ENCODE results near the gene CBX5. TPM values are rescaled to one million over a fixed set of nuclear protein-coding genes. Genes with fewer than 3 reads are reported as not detected.

Gene CBX5
- total and polyA plus RNA-seq, 9 of the 15 experiments (the other 6 are each of a cell fraction or from before 2014, with no cell fraction given) = 32.6 to 102 (median 59.2) TPM

DNA sequence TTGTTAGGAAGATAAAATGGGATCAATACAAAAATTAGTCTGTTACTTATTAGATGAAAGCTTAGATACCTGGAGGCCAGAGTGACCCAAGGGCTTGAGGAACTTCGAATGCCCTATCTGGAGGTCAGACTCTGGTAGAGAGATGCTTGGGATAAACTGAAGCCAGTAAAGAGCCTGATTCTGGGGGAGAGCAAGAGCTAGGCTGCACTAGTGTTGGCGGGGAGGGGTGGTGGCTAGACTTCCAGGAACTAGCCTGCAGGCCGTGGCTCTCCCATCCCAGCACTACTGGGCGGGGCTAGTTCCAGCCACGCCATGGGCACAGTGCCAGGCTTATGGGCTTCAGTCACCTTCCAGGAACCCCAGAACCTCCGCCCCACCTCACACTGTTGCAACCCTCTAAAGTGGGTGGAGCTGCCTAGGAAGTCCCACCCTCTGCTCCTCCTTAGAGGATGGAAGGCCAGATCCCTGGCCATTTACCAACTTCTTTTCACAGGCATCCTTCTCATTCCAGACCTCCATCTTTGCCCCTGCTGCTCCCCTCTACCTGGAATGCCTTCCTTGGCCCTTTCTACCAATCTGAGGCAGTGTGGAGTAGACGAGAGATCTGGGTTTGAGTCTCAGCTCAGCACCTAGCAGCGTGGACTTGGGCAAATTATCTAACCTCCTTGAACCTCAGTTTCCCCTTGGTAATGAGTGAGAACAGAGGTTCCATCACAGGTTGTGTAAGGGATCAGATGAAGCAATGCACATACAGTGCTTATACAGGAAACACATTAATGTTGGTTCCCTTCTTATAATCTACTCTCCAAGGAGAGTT, 27.2 kb upstream of the CBX5 start (continued):
- TF ChIP-seq, protein P1, sequence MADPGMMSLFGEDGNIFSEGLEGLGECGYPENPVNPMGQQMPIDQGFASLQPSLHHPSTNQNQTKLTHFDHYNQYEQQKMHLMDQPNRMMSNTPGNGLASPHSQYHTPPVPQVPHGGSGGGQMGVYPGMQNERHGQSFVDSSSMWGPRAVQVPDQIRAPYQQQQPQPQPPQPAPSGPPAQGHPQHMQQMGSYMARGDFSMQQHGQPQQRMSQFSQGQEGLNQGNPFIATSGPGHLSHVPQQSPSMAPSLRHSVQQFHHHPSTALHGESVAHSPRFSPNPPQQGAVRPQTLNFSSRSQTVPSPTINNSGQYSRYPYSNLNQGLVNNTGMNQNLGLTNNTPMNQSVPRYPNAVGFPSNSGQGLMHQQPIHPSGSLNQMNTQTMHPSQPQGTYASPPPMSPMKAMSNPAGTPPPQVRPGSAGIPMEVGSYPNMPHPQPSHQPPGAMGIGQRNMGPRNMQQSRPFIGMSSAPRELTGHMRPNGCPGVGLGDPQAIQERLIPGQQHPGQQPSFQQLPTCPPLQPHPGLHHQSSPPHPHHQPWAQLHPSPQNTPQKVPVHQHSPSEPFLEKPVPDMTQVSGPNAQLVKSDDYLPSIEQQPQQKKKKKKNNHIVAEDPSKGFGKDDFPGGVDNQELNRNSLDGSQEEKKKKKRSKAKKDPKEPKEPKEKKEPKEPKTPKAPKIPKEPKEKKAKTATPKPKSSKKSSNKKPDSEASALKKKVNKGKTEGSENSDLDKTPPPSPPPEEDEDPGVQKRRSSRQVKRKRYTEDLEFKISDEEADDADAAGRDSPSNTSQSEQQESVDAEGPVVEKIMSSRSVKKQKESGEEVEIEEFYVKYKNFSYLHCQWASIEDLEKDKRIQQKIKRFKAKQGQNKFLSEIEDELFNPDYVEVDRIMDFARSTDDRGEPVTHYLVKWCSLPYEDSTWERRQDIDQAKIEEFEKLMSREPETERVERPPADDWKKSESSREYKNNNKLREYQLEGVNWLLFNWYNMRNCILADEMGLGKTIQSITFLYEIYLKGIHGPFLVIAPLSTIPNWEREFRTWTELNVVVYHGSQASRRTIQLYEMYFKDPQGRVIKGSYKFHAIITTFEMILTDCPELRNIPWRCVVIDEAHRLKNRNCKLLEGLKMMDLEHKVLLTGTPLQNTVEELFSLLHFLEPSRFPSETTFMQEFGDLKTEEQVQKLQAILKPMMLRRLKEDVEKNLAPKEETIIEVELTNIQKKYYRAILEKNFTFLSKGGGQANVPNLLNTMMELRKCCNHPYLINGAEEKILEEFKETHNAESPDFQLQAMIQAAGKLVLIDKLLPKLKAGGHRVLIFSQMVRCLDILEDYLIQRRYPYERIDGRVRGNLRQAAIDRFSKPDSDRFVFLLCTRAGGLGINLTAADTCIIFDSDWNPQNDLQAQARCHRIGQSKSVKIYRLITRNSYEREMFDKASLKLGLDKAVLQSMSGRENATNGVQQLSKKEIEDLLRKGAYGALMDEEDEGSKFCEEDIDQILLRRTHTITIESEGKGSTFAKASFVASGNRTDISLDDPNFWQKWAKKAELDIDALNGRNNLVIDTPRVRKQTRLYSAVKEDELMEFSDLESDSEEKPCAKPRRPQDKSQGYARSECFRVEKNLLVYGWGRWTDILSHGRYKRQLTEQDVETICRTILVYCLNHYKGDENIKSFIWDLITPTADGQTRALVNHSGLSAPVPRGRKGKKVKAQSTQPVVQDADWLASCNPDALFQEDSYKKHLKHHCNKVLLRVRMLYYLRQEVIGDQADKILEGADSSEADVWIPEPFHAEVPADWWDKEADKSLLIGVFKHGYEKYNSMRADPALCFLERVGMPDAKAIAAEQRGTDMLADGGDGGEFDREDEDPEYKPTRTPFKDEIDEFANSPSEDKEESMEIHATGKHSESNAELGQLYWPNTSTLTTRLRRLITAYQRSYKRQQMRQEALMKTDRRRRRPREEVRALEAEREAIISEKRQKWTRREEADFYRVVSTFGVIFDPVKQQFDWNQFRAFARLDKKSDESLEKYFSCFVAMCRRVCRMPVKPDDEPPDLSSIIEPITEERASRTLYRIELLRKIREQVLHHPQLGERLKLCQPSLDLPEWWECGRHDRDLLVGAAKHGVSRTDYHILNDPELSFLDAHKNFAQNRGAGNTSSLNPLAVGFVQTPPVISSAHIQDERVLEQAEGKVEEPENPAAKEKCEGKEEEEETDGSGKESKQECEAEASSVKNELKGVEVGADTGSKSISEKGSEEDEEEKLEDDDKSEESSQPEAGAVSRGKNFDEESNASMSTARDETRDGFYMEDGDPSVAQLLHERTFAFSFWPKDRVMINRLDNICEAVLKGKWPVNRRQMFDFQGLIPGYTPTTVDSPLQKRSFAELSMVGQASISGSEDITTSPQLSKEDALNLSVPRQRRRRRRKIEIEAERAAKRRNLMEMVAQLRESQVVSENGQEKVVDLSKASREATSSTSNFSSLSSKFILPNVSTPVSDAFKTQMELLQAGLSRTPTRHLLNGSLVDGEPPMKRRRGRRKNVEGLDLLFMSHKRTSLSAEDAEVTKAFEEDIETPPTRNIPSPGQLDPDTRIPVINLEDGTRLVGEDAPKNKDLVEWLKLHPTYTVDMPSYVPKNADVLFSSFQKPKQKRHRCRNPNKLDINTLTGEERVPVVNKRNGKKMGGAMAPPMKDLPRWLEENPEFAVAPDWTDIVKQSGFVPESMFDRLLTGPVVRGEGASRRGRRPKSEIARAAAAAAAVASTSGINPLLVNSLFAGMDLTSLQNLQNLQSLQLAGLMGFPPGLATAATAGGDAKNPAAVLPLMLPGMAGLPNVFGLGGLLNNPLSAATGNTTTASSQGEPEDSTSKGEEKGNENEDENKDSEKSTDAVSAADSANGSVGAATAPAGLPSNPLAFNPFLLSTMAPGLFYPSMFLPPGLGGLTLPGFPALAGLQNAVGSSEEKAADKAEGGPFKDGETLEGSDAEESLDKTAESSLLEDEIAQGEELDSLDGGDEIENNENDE (IDR thresholded peaks at IDR 0.05; ENCODE audit: low read depth, low read length) = no peak
- TF ChIP-seq ZNF316 (IDR thresholded peaks at IDR 0.05) (no peak), SP2 (IDR thresholded peaks at IDR 0.05; ENCODE audit: extremely low read depth, low read depth, low read length, poor library complexity, severe bottlenecking) (no peak), CBX3 (IDR thresholded peaks at IDR 0.05; ENCODE audit: borderline replicate concordance in 1 of 2, low read length in 2 of 2) (no peak), SMAD4 (CRISPR knock-in tag; conservative IDR thresholded peaks at IDR 0.05) (peak; percentile 87), HEY1 (CRISPR knock-in tag; IDR thresholded peaks at IDR 0.05; ENCODE audit: borderline replicate concordance) (no peak), RBM25 (IDR thresholded peaks at IDR 0.05; ENCODE audit: low read depth, low read length, severe bottlenecking) (no peak)
- TF ChIP-seq, protein P2, sequence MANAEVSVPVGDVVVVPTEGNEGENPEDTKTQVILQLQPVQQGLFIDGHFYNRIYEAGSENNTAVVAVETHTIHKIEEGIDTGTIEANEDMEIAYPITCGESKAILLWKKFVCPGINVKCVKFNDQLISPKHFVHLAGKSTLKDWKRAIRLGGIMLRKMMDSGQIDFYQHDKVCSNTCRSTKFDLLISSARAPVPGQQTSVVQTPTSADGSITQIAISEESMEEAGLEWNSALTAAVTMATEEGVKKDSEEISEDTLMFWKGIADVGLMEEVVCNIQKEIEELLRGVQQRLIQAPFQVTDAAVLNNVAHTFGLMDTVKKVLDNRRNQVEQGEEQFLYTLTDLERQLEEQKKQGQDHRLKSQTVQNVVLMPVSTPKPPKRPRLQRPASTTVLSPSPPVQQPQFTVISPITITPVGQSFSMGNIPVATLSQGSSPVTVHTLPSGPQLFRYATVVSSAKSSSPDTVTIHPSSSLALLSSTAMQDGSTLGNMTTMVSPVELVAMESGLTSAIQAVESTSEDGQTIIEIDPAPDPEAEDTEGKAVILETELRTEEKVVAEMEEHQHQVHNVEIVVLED (CRISPR knock-in tag; IDR thresholded peaks at IDR 0.05) = no peak
- TF ChIP-seq, protein P3, sequence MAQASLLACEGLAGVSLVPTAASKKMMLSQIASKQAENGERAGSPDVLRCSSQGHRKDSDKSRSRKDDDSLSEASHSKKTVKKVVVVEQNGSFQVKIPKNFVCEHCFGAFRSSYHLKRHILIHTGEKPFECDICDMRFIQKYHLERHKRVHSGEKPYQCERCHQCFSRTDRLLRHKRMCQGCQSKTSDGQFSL (CRISPR knock-in tag; IDR thresholded peaks at IDR 0.05) = no peak
- TF ChIP-seq, protein P3 (tag; IDR thresholded peaks at IDR 0.05) = no peak
- TF ChIP-seq, protein P4, sequence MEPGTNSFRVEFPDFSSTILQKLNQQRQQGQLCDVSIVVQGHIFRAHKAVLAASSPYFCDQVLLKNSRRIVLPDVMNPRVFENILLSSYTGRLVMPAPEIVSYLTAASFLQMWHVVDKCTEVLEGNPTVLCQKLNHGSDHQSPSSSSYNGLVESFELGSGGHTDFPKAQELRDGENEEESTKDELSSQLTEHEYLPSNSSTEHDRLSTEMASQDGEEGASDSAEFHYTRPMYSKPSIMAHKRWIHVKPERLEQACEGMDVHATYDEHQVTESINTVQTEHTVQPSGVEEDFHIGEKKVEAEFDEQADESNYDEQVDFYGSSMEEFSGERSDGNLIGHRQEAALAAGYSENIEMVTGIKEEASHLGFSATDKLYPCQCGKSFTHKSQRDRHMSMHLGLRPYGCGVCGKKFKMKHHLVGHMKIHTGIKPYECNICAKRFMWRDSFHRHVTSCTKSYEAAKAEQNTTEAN (CRISPR knock-in tag; IDR thresholded peaks at IDR 0.05) = no peak
